IMR-90 (cell line): ENCODE data around the gene SPDYE2B. TPM values are rescaled to one million over a fixed set of nuclear protein-coding genes. Genes with fewer than 3 reads are reported as not detected.
"Not testable (repeated sequence)": the region's sequence is repeated elsewhere in the genome, so short reads cannot be mapped to it uniquely, and the experiment has no call there.

Source experiments
- ATAC-seq: fragments of 200-7000 bp; cut with Tn5 transposase; 2 replicates; pipeline ENCODE4 v1.9.1; 2020; ENCODE audit warnings: low read depth, mild to moderate bottlenecking, moderate library complexity
- Bru-seq: library from RNA; stranded (reverse); fragments of 400-500 nt; gene quantifications from one replicate; lab custom pipeline; 2021; lab: Mats Ljungman, UMichigan
- BruChase-seq, 2 experiments: library from RNA; stranded (reverse); fragments of 400-500 nt; gene quantifications; one replicate each; lab custom pipeline; 2021; lab: Mats Ljungman, UMichigan
- BruUV-seq: library from RNA; stranded (reverse); fragments of 400-500 nt; replicated peaks from 2 replicates; lab custom pipeline; 2021; lab: Mats Ljungman, UMichigan
- CTCF ChIA-PET: fragments of 300-600 bp; formaldehyde crosslinking; extraction: SDS; loops from one replicate; lab custom pipeline; 2021; ENCODE audit warnings: antibody characterized with exemption; lab: Yijun Ruan, JAX
- POLR2A ChIA-PET: fragments of 300-600 bp; sonication (Branson Sonifier 250); formaldehyde crosslinking; loops from one replicate; lab custom pipeline; 2022; ENCODE audit warnings: antibody characterized with exemption; ENCODE audit not compliant: unreplicated experiment; lab: Charles Lee
- DNase-seq: peaks from one replicate; pipeline ENCODE4 v3.0.0; 2013
- H2AFZ ChIP-seq: replicated peaks from 2 replicates; pipeline ENCODE3; 2013; ENCODE audit warnings: low read length, mild to moderate bottlenecking; ENCODE audit not compliant: poor library complexity
- H2AK5ac ChIP-seq: 2 replicates; pipeline ENCODE4 v1.6.1; 2013; ENCODE audit warnings: low read depth, low read length, inconsistent platforms
- H2AK9ac ChIP-seq: replicated peaks from 2 replicates; pipeline ENCODE3; 2013; ENCODE audit warnings: mild to moderate bottlenecking, low read depth, low read length, moderate library complexity; ENCODE audit not compliant: poor library complexity
- H2BK120ac ChIP-seq: 2 replicates; pipeline ENCODE4 v1.6.1; 2013; ENCODE audit warnings: low read depth, low read length, inconsistent platforms
- H2BK15ac ChIP-seq: 3 replicates; pipeline ENCODE4 v1.6.1; 2013; ENCODE audit warnings: low read depth, low read length, inconsistent platforms
- H2BK20ac ChIP-seq: 2 replicates; pipeline ENCODE4 v1.6.1; 2013; ENCODE audit warnings: low read depth, mild to moderate bottlenecking, inconsistent platforms, low read length, moderate library complexity
- H2BK5ac ChIP-seq: 2 replicates; pipeline ENCODE4 v1.6.1; 2013; ENCODE audit warnings: mild to moderate bottlenecking, low read depth, low read length, inconsistent platforms; ENCODE audit not compliant: poor library complexity, severe bottlenecking
- H3K14ac ChIP-seq: replicated peaks from 2 replicates; pipeline ENCODE4 v1.6.1; 2013; ENCODE audit warnings: low read depth, low read length, inconsistent platforms
- H3K18ac ChIP-seq: 2 replicates; pipeline ENCODE4 v1.6.1; 2013; ENCODE audit warnings: low read depth, low read length, control low read depth
- H3K23ac ChIP-seq: 2 replicates; pipeline ENCODE4 v1.6.1; 2013; ENCODE audit warnings: low read depth, low read length, inconsistent platforms
- H3K27ac ChIP-seq: 2 replicates; pipeline ENCODE4 v1.5.1; 2013; ENCODE audit warnings: mild to moderate bottlenecking, control low read depth, low read length; ENCODE audit not compliant: insufficient read depth
- H3K27me3 ChIP-seq: 2 replicates; pipeline ENCODE4 v1.6.1; 2013; ENCODE audit warnings: low read length; ENCODE audit not compliant: control insufficient read depth, insufficient read depth
- H3K36me3 ChIP-seq: 2 replicates; pipeline ENCODE4 v1.6.1; 2013; ENCODE audit warnings: low read length, mixed read lengths; ENCODE audit not compliant: control insufficient read depth, insufficient read depth
- H3K4ac ChIP-seq: 2 replicates; pipeline ENCODE4 v1.6.1; 2013; ENCODE audit warnings: low read depth, low read length, inconsistent platforms
- H3K4me1 ChIP-seq: 2 replicates; pipeline ENCODE4 v1.6.1; 2013; ENCODE audit warnings: low read length, mixed read lengths; ENCODE audit not compliant: control insufficient read depth, insufficient read depth
- H3K4me2 ChIP-seq: 2 replicates; pipeline ENCODE4 v1.6.1; 2013; ENCODE audit warnings: low read depth, mild to moderate bottlenecking, control low read depth, low read length, moderate library complexity
- H3K4me3 ChIP-seq: 2 replicates; pipeline ENCODE4 v1.5.1; 2013; ENCODE audit warnings: low read depth, mild to moderate bottlenecking, control low read depth, low read length, moderate library complexity; ENCODE audit not compliant: insufficient read depth
- H3K56ac ChIP-seq: 2 replicates; pipeline ENCODE4 v1.6.1; 2013; ENCODE audit warnings: low read length, inconsistent platforms; ENCODE audit not compliant: insufficient read depth; ENCODE audit errors: extremely low read depth
- H3K79me1 ChIP-seq, 2 experiments: 2 replicates each; pipeline ENCODE4 v1.6.1; 2013; ENCODE audit warnings: low read length in 2 of 2, inconsistent platforms in 1 of 2, low read depth in 1 of 2
- H3K9ac ChIP-seq: 2 replicates; pipeline ENCODE4 v1.6.1; 2013; ENCODE audit warnings: low read depth, low read length, control low read depth
- H3K9me1 ChIP-seq: 2 replicates; pipeline ENCODE4 v1.6.1; 2013; ENCODE audit warnings: low read length, inconsistent platforms; ENCODE audit not compliant: insufficient read depth
- H3K9me3 ChIP-seq: 2 replicates; pipeline ENCODE4 v1.6.1; 2013; ENCODE audit warnings: low read length; ENCODE audit not compliant: control insufficient read depth, insufficient read depth
- H4K20me1 ChIP-seq: 2 replicates; pipeline ENCODE4 v1.6.1; 2013; ENCODE audit warnings: low read length, inconsistent platforms; ENCODE audit not compliant: insufficient read depth
- H4K5ac ChIP-seq: 2 replicates; pipeline ENCODE4 v1.6.1; 2013; ENCODE audit warnings: mild to moderate bottlenecking, low read depth, low read length, control low read depth
- H4K8ac ChIP-seq, 2 experiments: 2 replicates each; pipeline ENCODE4 v1.6.1; 2013; ENCODE audit warnings: low read depth in 2 of 2, low read length in 2 of 2, control low read depth in 1 of 2, inconsistent platforms in 1 of 2
- H4K91ac ChIP-seq: 2 replicates; pipeline ENCODE4 v1.6.1; 2013; ENCODE audit warnings: low read depth, low read length, inconsistent platforms; ENCODE audit not compliant: insufficient read depth
- WGBS, 2 experiments: methylation state at CpG; one replicate each; pipeline versions ENCODE4 v1.1.5 to v1.1.7; 2013; ENCODE audit warnings: missing lambda C conversion rate in 2 of 2; ENCODE audit not compliant: insufficient read length in 1 of 2; ENCODE audit errors: extremely low coverage in 2 of 2; 5-methylcytosine and 5-hydroxymethylcytosine counted together
- dilution Hi-C: fragments of 300-500 bp; cut with HindIII; formaldehyde crosslinking; loops from one replicate; pipeline ENCODE4 v1.14.3; 2018; ENCODE audit warnings: low sequenced_read_pairs; ENCODE audit not compliant: unreplicated experiment
- in situ Hi-C: fragments of 300-500 bp; cut with MboI; formaldehyde crosslinking; loops from 3 replicates; pipeline ENCODE4 v1.14.3; 2019; ENCODE audit warnings: low sequenced_read_pairs, inconsistent platforms, mixed read lengths
- intact Hi-C: fragments of 100-400 bp; cut with micrococcal nuclease; formaldehyde crosslinking; loops from 2 replicates; pipeline ENCODE4 v1.10.0; 2022
- long read RNA-seq: library from polyadenylated mRNA; unstranded; transcript quantifications from one replicate; pipeline ENCODE4 v2.0.0, GENCODE V29; 2021; ENCODE audit not compliant: unreplicated experiment
- polyA plus RNA-seq, 3 experiments: library from polyadenylated mRNA; depleted of rRNA; stranded (reverse); fragments of >200 nt; gene quantifications; 2 replicates each; pipeline ENCODE4 v1.2.3, GENCODE V29; 2012; ENCODE audit warnings: low replicate concordance in 1 of 3
- total RNA-seq: library from RNA; depleted of rRNA; stranded (reverse); fragments of >200 nt; gene quantifications from 2 replicates; pipeline ENCODE4 v1.2.3, GENCODE V29; 2012; rRNA removed

The SPDYE2B gene
- not detected in 2 replicates for total RNA-seq
- polyA plus RNA-seq (2012; rRNA removed), result not detected in 2 replicates
- polyA plus RNA-seq (2012; cell fraction: cytosol; rRNA removed), result not detected in 2 replicates
- not detected in 2 replicates for polyA plus RNA-seq (2012; cell fraction: nucleus; rRNA removed; ENCODE audit: low replicate concordance)
- Bru-seq, nascent RNA, result not detected
- BruChase-seq, experiment 1, labeled RNA remaining after a 6-hour chase, result percentile 7 among the genes with signal in this experiment
- not detected for BruChase-seq, experiment 2, labeled RNA remaining after a 2-hour chase
- long read RNA-seq, partial matches to known transcripts, result 0 of 4 reads
- long read RNA-seq, other reads (novel, unspliced or antisense), result 4 of 4 reads

DNA sequence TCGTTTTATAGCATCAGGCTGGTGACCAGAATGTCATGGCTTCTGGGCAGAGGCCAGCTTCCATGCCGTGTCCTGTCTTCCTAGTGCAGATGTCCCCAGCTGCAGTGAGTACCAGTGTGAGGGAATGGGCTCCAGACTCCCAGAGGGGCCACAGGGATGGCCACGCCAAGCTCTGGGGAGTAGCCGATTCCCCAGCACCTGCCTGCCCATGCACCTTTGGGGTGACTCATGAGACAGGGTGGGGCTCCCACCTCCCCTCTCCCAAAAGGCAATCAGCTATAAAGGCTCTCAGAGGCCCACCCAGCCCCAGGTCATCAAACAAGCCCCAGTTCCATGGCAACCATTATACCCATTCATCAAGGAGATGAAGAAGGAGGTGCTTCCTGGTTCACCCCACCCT, at the start of gene SPDYE2B:
Gene SPDYE2B, plus strand, starts transcription at position 396 of the 400 bp plus-strand sequence. CDS start 2,030 bp downstream, outside the sequence.
- H2AK9ac ChIP-seq, H3K9me1 ChIP-seq, H4K91ac ChIP-seq, H3K23ac ChIP-seq, BruUV-seq, H3K4ac ChIP-seq, H4K20me1 ChIP-seq, in situ Hi-C loops, H4K5ac ChIP-seq, H4K8ac ChIP-seq, ATAC-seq, H3K4me2 ChIP-seq, dilution Hi-C loops, H2BK120ac ChIP-seq, H3K9ac ChIP-seq, H3K79me1 ChIP-seq, intact Hi-C loops, H2AFZ ChIP-seq, H3K4me1 ChIP-seq, H3K9me3 ChIP-seq, H3K27ac ChIP-seq, H2BK20ac ChIP-seq, H3K27me3 ChIP-seq, H3K4me3 ChIP-seq, H2AK5ac ChIP-seq, H2BK15ac ChIP-seq, H2BK5ac ChIP-seq, H3K56ac ChIP-seq, H3K14ac ChIP-seq, H3K18ac ChIP-seq, POLR2A ChIA-PET, CTCF ChIA-PET, H3K36me3 ChIP-seq, DNase-seq: not testable (repeated sequence)
- no CpG with 5 or more reads among the region's 4 CpGs for WGBS, 2 experiments

- BruUV-seq, result not testable (repeated sequence)
These were observed 47.8 kb upstream of the SPDYE2B start for GRCh38 chr7:102602317-102602716.

More at GRCh38 chr7:102602317-102602716, 47.8 kb upstream of the SPDYE2B start:
- intact Hi-C loops, H3K56ac ChIP-seq, H3K9me1 ChIP-seq, dilution Hi-C loops, H3K79me1 ChIP-seq, ATAC-seq, H3K27me3 ChIP-seq, H2BK15ac ChIP-seq, H3K4ac ChIP-seq, H3K9me3 ChIP-seq, H3K9ac ChIP-seq, H4K5ac ChIP-seq, H2AFZ ChIP-seq, DNase-seq, H4K91ac ChIP-seq, H3K23ac ChIP-seq, H3K4me1 ChIP-seq, in situ Hi-C loops, CTCF ChIA-PET, H4K20me1 ChIP-seq, H3K4me2 ChIP-seq, POLR2A ChIA-PET, H3K18ac ChIP-seq, H4K8ac ChIP-seq, H3K14ac ChIP-seq, H2BK120ac ChIP-seq, H2BK20ac ChIP-seq, H2BK5ac ChIP-seq, H3K27ac ChIP-seq, H3K4me3 ChIP-seq, H2AK5ac ChIP-seq, H2AK9ac ChIP-seq, H3K36me3 ChIP-seq: not testable (repeated sequence)
- no CpG with 5 or more reads among the region's 12 CpGs for WGBS, 2 experiments
